Measurements from ENCODE around the gene CAPZB.
A peak's percentile ranks its signal among the peaks of the same experiment; 100 is the strongest.

The CAPZB gene

GRCh38 chr1:19325958-19326747, 159.2 kb downstream of the CAPZB start:
- peaks cover 33% of the 10 kb centered on the region for H3K36me3 ChIP-seq (ENCODE audit: control insufficient read depth, insufficient read depth, low read length)
- no peaks in the 10 kb centered on the region for H3K9me3 ChIP-seq (ENCODE audit: control insufficient read depth, low read length)
- no peaks in the 10 kb centered on the region for H3K4me1 ChIP-seq (ENCODE audit: control insufficient read depth, insufficient read depth, low read length, poor library complexity, severe bottlenecking)
- H3K27ac ChIP-seq (ENCODE audit: low read depth, low read length, severe bottlenecking), result no peak overlapping the region
- H3K4me3 ChIP-seq (ENCODE audit: extremely low read depth, insufficient read depth, low read length, poor library complexity, severe bottlenecking), result no peak overlapping the region
- 92 to 95% methylated on average over 17 to 31 of the region's 32 CpGs for WGBS, 2 experiments (ENCODE audit: insufficient coverage in 2 of 2)

DNA sequence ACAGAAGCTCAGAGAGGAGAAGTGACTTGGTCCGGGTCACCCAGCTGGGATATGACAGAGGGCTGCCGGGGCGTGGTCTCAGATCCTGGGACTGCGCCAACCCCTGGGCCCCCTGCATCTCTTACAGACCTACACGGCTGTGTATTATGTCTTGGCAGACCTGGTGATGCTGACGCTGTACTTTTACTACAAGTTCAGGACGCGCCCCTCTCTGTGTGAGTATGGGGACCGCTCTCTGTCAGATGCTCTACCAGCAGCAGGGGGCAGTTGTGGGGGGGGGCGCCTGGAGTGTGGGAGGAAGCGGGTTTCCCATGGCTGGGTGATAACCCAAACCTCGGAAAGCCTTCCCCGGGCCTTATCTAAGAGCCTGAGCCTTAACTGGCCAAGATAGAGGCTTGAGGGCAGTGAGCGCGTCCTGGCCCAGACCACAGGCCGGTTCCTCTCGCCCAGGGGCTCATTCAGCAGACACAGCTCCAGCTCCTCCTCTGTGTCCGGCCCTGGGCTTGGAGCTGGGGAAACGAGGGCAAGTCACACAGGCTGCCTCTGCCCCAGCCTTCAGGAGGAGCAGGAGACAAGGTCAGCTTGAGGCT, 159.9 kb downstream of the CAPZB start:
- Histone ChIP-seq H3K4me3 (ENCODE audit: extremely low read depth, insufficient read depth, low read length, poor library complexity, severe bottlenecking) (no peak overlapping the region), H3K4me1 (ENCODE audit: control insufficient read depth, insufficient read depth, low read length, poor library complexity, severe bottlenecking) (no peaks in the 10 kb centered on the region), H3K9me3 (ENCODE audit: control insufficient read depth, low read length) (no peaks in the 10 kb centered on the region), H3K27ac (ENCODE audit: low read depth, low read length, severe bottlenecking) (no peak overlapping the region), H3K36me3 (ENCODE audit: control insufficient read depth, insufficient read depth, low read length) (peaks cover 39% of the 10 kb centered on the region)
- 94 to 95% methylated on average over 11 to 19 of the region's 19 CpGs for WGBS, 2 experiments (ENCODE audit: insufficient coverage in 2 of 2)

GRCh38 chr1:19324665-19324990, 160.7 kb downstream of the CAPZB start:
- WGBS, 2 experiments (ENCODE audit: insufficient coverage in 2 of 2), result 94 to 95% methylated on average over 9 of the region's 9 CpGs
- no peak overlapping the region for H3K4me3 ChIP-seq (ENCODE audit: extremely low read depth, insufficient read depth, low read length, poor library complexity, severe bottlenecking)
- H3K9me3 ChIP-seq (ENCODE audit: control insufficient read depth, low read length), result no peaks in the 10 kb centered on the region
- no peak overlapping the region for H3K27ac ChIP-seq (ENCODE audit: low read depth, low read length, severe bottlenecking)
- H3K36me3 ChIP-seq (ENCODE audit: control insufficient read depth, insufficient read depth, low read length), result peaks cover 39% of the 10 kb centered on the region
- no peaks in the 10 kb centered on the region for H3K4me1 ChIP-seq (ENCODE audit: control insufficient read depth, insufficient read depth, low read length, poor library complexity, severe bottlenecking)

GRCh38 chr1:19323987-19324664, 161.2 kb downstream of the CAPZB start:
- peaks cover 44% of the 10 kb centered on the region for H3K36me3 ChIP-seq (ENCODE audit: control insufficient read depth, insufficient read depth, low read length)
- H3K4me3 ChIP-seq (ENCODE audit: extremely low read depth, insufficient read depth, low read length, poor library complexity, severe bottlenecking), result no peak overlapping the region
- WGBS, 2 experiments (ENCODE audit: insufficient coverage in 2 of 2), result 90 to 91% methylated on average over 13 to 22 of the region's 23 CpGs
- no peaks in the 10 kb centered on the region for H3K4me1 ChIP-seq (ENCODE audit: control insufficient read depth, insufficient read depth, low read length, poor library complexity, severe bottlenecking)
- no peaks in the 10 kb centered on the region for H3K9me3 ChIP-seq (ENCODE audit: control insufficient read depth, low read length)
- no peak overlapping the region for H3K27ac ChIP-seq (ENCODE audit: low read depth, low read length, severe bottlenecking)

- WGBS, 2 experiments (ENCODE audit: insufficient coverage in 2 of 2), result 84 to 90% methylated on average over 9 to 10 of the region's 10 CpGs
- Histone ChIP-seq H3K36me3 (ENCODE audit: control insufficient read depth, insufficient read depth, low read length) (peaks cover 60% of the 10 kb centered on the region), H3K27ac (ENCODE audit: low read depth, low read length, severe bottlenecking) (no peak overlapping the region), H3K4me3 (ENCODE audit: extremely low read depth, insufficient read depth, low read length, poor library complexity, severe bottlenecking) (no peak overlapping the region), H3K4me1 (ENCODE audit: control insufficient read depth, insufficient read depth, low read length, poor library complexity, severe bottlenecking) (no peaks in the 10 kb centered on the region), H3K9me3 (ENCODE audit: control insufficient read depth, low read length) (no peaks in the 10 kb centered on the region)
Observed at GRCh38 chr1:19322481-19322880, 162.9 kb downstream of the CAPZB start.

- 93 to 95% methylated on average over 2 to 3 of the region's 3 CpGs for WGBS, 2 experiments (ENCODE audit: insufficient coverage in 2 of 2)
- Histone ChIP-seq H3K4me3 (ENCODE audit: extremely low read depth, insufficient read depth, low read length, poor library complexity, severe bottlenecking) (no peak overlapping the region), H3K27ac (ENCODE audit: low read depth, low read length, severe bottlenecking) (no peak overlapping the region), H3K9me3 (ENCODE audit: control insufficient read depth, low read length) (no peaks in the 10 kb centered on the region), H3K36me3 (ENCODE audit: control insufficient read depth, insufficient read depth, low read length) (peaks cover 57% of the 10 kb centered on the region), H3K4me1 (ENCODE audit: control insufficient read depth, insufficient read depth, low read length, poor library complexity, severe bottlenecking) (peaks cover under 1% of the 10 kb centered on the region)
Observed at GRCh38 chr1:19321071-19321470, 164.3 kb downstream of the CAPZB start.

GRCh38 chr1:19319196-19319595, 166.1 kb downstream of the CAPZB start:
- Histone ChIP-seq H3K9me3 (ENCODE audit: control insufficient read depth, low read length) (no peaks in the 10 kb centered on the region), H3K4me1 (ENCODE audit: control insufficient read depth, insufficient read depth, low read length, poor library complexity, severe bottlenecking) (peaks cover 9% of the 10 kb centered on the region), H3K4me3 (ENCODE audit: extremely low read depth, insufficient read depth, low read length, poor library complexity, severe bottlenecking) (no peak overlapping the region), H3K27ac (ENCODE audit: low read depth, low read length, severe bottlenecking) (no peak overlapping the region), H3K36me3 (ENCODE audit: control insufficient read depth, insufficient read depth, low read length) (peaks cover 45% of the 10 kb centered on the region)
- 95 to 96% methylated on average over 2 of the region's 3 CpGs for WGBS, 2 experiments (ENCODE audit: insufficient coverage in 2 of 2)

- WGBS, 2 experiments (ENCODE audit: insufficient coverage in 2 of 2), result 87 to 92% methylated on average over 9 to 12 of the region's 13 CpGs
- no peak overlapping the region for H3K27ac ChIP-seq (ENCODE audit: low read depth, low read length, severe bottlenecking)
- H3K36me3 ChIP-seq (ENCODE audit: control insufficient read depth, insufficient read depth, low read length), result peaks cover 47% of the 10 kb centered on the region
Observed at GRCh38 chr1:19317126-19317910, 168.0 kb downstream of the CAPZB start.

GRCh38 chr1:19315378-19316198, 169.8 kb downstream of the CAPZB start:
- peaks cover 20% of the 10 kb centered on the region for H3K4me1 ChIP-seq (ENCODE audit: control insufficient read depth, insufficient read depth, low read length, poor library complexity, severe bottlenecking)
- WGBS, 2 experiments (ENCODE audit: insufficient coverage in 2 of 2), result 80% methylated on average over 10 to 13 of the region's 17 CpGs
- no peaks in the 10 kb centered on the region for H3K9me3 ChIP-seq (ENCODE audit: control insufficient read depth, low read length)
- peak overlapping the region; percentile 29 for H3K27ac ChIP-seq (ENCODE audit: low read depth, low read length, severe bottlenecking)
- no peak overlapping the region for H3K4me3 ChIP-seq (ENCODE audit: extremely low read depth, insufficient read depth, low read length, poor library complexity, severe bottlenecking)
- H3K36me3 ChIP-seq (ENCODE audit: control insufficient read depth, insufficient read depth, low read length), result peaks cover 39% of the 10 kb centered on the region

More at GRCh38 chr1:19317126-19317910, 168.0 kb downstream of the CAPZB start:
- peaks cover 16% of the 10 kb centered on the region for H3K4me1 ChIP-seq (ENCODE audit: control insufficient read depth, insufficient read depth, low read length, poor library complexity, severe bottlenecking)
- no peaks in the 10 kb centered on the region for H3K9me3 ChIP-seq (ENCODE audit: control insufficient read depth, low read length)
- no peak overlapping the region for H3K4me3 ChIP-seq (ENCODE audit: extremely low read depth, insufficient read depth, low read length, poor library complexity, severe bottlenecking)

Data from mesodermal cell (in vitro differentiated cells).